Uterus (tissue), 2 donors: Measurements from ENCODE around the gene HPS1.

Experiments used
- POLR2A ChIP-seq, 2 donors: fragments of 450-650 bp; IDR thresholded peaks; one replicate each; pipeline ENCODE4 v1.6.1; 2016; ENCODE audit warnings: antibody characterized with exemption in 2 of 2, mild to moderate bottlenecking in 1 of 2, moderate library complexity in 1 of 2
- TF ChIP-seq, protein P1 (sequence below), 4 experiments: fragments of 200-600 bp in 2 of 4; fragments of 450-650 bp in 2 of 4; sonication (generic) in 2 of 4; IDR thresholded peaks; one replicate each; pipeline ENCODE4 v1.5.1; 2016 to 2019; ENCODE audit warnings: antibody characterized with exemption in 4 of 4, mild to moderate bottlenecking in 2 of 4, moderate library complexity in 1 of 4

DNA sequence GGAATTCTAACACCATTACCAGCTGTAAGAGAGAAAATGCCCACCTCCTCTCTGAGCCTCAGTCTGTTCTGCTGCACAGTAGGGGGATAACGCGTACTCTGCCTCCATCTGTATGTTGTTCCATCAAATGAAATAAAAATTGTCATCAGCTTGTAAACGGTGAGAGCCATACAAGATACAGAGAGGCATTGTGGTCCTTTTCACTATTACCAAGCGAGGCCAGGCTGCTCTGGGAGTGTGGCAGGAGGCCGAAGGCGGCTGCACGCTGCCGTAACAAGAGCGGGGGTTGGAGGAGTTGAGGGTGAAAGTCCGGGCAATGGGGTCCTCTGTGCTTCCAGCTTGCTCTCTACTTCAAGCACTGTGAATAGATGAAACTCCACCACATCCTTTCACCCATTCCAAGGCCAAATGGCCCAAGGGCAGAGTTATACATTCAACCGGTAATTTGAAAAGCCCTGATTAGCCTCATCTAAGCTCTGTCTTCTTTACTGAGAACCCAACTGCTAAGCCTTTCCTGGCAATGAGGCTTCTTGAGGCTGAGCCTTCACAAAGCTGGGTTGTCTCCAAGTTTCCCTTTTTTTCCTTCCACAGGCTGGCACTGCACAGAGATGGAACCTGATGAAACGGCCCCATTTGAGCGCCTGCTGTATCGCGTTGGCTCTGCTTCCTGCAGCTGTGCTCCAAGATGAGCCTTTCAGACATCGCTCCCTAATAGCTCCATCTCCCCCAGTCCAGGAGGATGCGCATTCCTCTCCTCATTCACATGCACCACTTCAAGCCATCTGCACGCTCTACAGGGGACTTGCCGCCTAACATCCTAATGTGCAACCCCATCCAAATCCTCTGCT, 78.9 kb downstream of the HPS1 start:
- TF ChIP-seq POLR2A (IDR thresholded peaks at IDR 0.05), result no peak
- TF ChIP-seq, protein P1, sequence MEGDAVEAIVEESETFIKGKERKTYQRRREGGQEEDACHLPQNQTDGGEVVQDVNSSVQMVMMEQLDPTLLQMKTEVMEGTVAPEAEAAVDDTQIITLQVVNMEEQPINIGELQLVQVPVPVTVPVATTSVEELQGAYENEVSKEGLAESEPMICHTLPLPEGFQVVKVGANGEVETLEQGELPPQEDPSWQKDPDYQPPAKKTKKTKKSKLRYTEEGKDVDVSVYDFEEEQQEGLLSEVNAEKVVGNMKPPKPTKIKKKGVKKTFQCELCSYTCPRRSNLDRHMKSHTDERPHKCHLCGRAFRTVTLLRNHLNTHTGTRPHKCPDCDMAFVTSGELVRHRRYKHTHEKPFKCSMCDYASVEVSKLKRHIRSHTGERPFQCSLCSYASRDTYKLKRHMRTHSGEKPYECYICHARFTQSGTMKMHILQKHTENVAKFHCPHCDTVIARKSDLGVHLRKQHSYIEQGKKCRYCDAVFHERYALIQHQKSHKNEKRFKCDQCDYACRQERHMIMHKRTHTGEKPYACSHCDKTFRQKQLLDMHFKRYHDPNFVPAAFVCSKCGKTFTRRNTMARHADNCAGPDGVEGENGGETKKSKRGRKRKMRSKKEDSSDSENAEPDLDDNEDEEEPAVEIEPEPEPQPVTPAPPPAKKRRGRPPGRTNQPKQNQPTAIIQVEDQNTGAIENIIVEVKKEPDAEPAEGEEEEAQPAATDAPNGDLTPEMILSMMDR (IDR thresholded peaks at IDR 0.05), result no peak
